Hepatocyte (in vitro differentiated cells): ENCODE measurements around the gene PYGM. TPM values are rescaled to one million over a fixed set of nuclear protein-coding genes. Genes with fewer than 3 reads are reported as not detected.

Source experiments
- DNase-seq: peaks from one replicate; pipeline ENCODE4 v3.0.0-alpha.2; 2016; ENCODE audit warnings: low spot score
- H2AFZ ChIP-seq: fragments of 200-600 bp; sonication (generic); 2 replicates; pipeline ENCODE4 v1.6.0; 2016; ENCODE audit warnings: antibody characterized with exemption, mild to moderate bottlenecking
- H3K27ac ChIP-seq: fragments of 200-600 bp; sonication (generic); 2 replicates; pipeline ENCODE4 v1.5.1; 2016; ENCODE audit warnings: mild to moderate bottlenecking
- H3K27me3 ChIP-seq: fragments of 200-600 bp; sonication (generic); 2 replicates; pipeline ENCODE4 v1.6.1; 2016
- H3K36me3 ChIP-seq: fragments of 200-600 bp; sonication (generic); replicated peaks from 2 replicates; pipeline ENCODE4 v1.5.1; 2016; ENCODE audit warnings: low read depth; ENCODE audit not compliant: insufficient read depth
- H3K4me1 ChIP-seq: fragments of 200-600 bp; sonication (generic); 2 replicates; pipeline ENCODE4 v1.5.1; 2016; ENCODE audit warnings: mild to moderate bottlenecking, moderate library complexity; ENCODE audit not compliant: insufficient read depth
- H3K4me2 ChIP-seq: fragments of 200-600 bp; sonication (generic); 2 replicates; pipeline ENCODE4 v1.6.0; 2016
- H3K4me3 ChIP-seq: fragments of 200-600 bp; sonication (generic); 2 replicates; pipeline ENCODE4 v1.5.1; 2016; ENCODE audit warnings: mild to moderate bottlenecking
- H3K79me2 ChIP-seq: fragments of 200-600 bp; sonication (generic); 2 replicates; pipeline ENCODE4 v1.6.0; 2017; ENCODE audit warnings: mild to moderate bottlenecking
- H3K9me2 ChIP-seq: fragments of 200-600 bp; sonication (generic); replicated peaks from 2 replicates; pipeline ENCODE4 v1.6.0; 2017; ENCODE audit warnings: mild to moderate bottlenecking; ENCODE audit not compliant: insufficient read depth
- H3K9me3 ChIP-seq: fragments of 200-600 bp; sonication (generic); 2 replicates; pipeline ENCODE4 v1.5.1; 2016; ENCODE audit warnings: low read depth, mild to moderate bottlenecking
- H4K20me1 ChIP-seq: fragments of 200-600 bp; sonication (generic); 2 replicates; pipeline ENCODE4 v1.6.0; 2016; ENCODE audit warnings: mild to moderate bottlenecking; ENCODE audit not compliant: insufficient read depth, poor library complexity, severe bottlenecking
- CTCF ChIP-seq: fragments of 200-600 bp; sonication (generic); IDR thresholded peaks from 2 replicates; pipeline ENCODE4 v1.5.1; 2016; ENCODE audit warnings: antibody characterized with exemption, mild to moderate bottlenecking; ENCODE audit not compliant: poor library complexity
- EZH2 ChIP-seq: fragments of 200-600 bp; sonication (generic); IDR thresholded peaks from 2 replicates; pipeline ENCODE4 v1.6.1; 2016; ENCODE audit warnings: antibody characterized with exemption, mild to moderate bottlenecking, borderline replicate concordance
- EZH2phosphoT487 ChIP-seq: fragments of 200-600 bp; sonication (generic); IDR thresholded peaks from one replicate; pipeline ENCODE4 v1.6.1; 2018; ENCODE audit warnings: antibody characterized with exemption, mild to moderate bottlenecking, low read depth, moderate library complexity; ENCODE audit not compliant: unreplicated experiment, severe bottlenecking
- WGBS: methylation state at CpG from one replicate; pipeline ENCODE4 v1.1.6; 2016; ENCODE audit warnings: low lambda C conversion rate; ENCODE audit errors: missing lambda C conversion rate; 5-methylcytosine and 5-hydroxymethylcytosine counted together
- polyA plus RNA-seq: library from polyadenylated mRNA; unstranded; fragments of >200 nt; fragmentation: Nextera tagmentation; extraction: Ambion mirVana; gene quantifications from 2 replicates; pipeline ENCODE4 v1.2.1, GENCODE V29; 2016
- total RNA-seq: library from RNA; depleted of rRNA; stranded (reverse); fragments of >200 nt; gene quantifications from 2 replicates; pipeline ENCODE4 v1.2.3, GENCODE V29; 2014

The PYGM gene
- total and polyA plus RNA-seq, 2 experiments from 2014 or later = 1.9 to 4.0 TPM

GRCh38 chr11:64801561-64802369 lies 42.0 kb upstream of the PYGM start:
- peak overlapping the region; percentile 94 for H3K4me2 ChIP-seq
- no peaks in the 10 kb centered on the region for H3K36me3 ChIP-seq
- peaks cover 20% of the 10 kb centered on the region for H3K4me1 ChIP-seq
- H3K4me3 ChIP-seq = no peak overlapping the region
- no peaks in the 10 kb centered on the region for H3K9me3 ChIP-seq
- 71% methylated on average over 10 of the region's 13 CpGs for WGBS
- H4K20me1 ChIP-seq = no peaks in the 10 kb centered on the region
- peak overlapping the region; percentile 69 for H3K27ac ChIP-seq
- H3K9me2 ChIP-seq = no peaks in the 10 kb centered on the region
- no peak overlapping the region for H2AFZ ChIP-seq
- TF ChIP-seq EZH2phosphoT487 (no peak), CTCF (no peak), EZH2 (no peak)
- no peak for DNase-seq
- no peaks in the 10 kb centered on the region for H3K27me3 ChIP-seq
- no peaks in the 10 kb centered on the region for H3K79me2 ChIP-seq

- Histone ChIP-seq H3K9me2 (no peaks in the 10 kb centered on the region), H3K36me3 (no peaks in the 10 kb centered on the region), H4K20me1 (no peaks in the 10 kb centered on the region), H3K4me3 (no peak overlapping the region), H3K4me1 (peaks cover 20% of the 10 kb centered on the region), H3K79me2 (no peaks in the 10 kb centered on the region), H3K9me3 (no peaks in the 10 kb centered on the region), H3K27ac (no peak overlapping the region), H2AFZ (no peak overlapping the region), H3K27me3 (no peaks in the 10 kb centered on the region), H3K4me2 (no peak overlapping the region)
- WGBS = 95% methylated on average over 9 of the region's 9 CpGs
- TF ChIP-seq EZH2phosphoT487 (no peak), EZH2 (no peak), CTCF (no peak)
- no peak for DNase-seq
These were observed 41.3 kb upstream of the PYGM start for GRCh38 chr11:64801158-64801464.

DNA sequence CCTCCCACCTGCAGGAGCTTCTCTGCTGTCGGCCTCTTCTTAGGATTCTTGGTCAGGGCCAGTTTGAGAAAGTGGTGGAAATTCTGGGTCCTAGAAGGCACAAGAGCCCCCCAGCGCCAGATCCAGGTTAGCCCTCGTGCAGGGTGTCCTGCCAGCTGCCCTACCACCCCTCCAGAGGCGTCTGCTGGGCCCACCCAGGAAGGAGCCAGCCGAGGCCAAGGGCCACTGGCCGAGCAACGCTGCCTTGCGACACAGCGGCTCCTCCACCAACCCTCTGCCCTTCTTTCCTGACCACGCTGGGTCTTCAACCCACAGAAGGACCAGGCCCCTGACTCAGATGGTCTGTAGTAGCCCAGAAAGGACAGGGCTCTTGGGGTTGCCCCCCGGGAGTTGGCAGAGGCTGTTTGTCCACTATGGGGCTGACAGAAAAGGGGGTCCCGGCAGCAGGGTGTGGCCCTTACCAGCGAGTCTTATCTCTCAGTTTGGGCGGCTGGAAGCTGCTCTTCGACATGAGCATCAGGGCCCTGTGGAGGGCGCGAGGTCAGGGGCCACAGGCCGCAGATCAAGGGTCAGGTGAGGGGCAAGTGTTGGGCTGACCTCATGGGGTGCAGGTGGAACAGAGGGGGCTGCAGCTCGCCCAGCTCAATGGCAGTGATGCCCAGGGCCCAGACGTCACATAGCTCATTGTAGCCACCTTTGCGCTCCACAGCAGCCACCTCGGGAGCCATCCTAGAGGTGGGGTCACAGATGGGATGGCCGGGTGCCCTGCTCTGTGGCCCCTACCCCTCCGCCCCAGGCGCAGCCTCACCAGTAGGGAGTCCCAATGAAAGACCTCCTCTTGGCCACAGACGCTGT lies 40.8 kb upstream of the PYGM start:
- Histone ChIP-seq H3K36me3 (no peaks in the 10 kb centered on the region), H3K27me3 (no peaks in the 10 kb centered on the region), H2AFZ (no peak overlapping the region), H3K27ac (no peak overlapping the region), H3K9me3 (no peaks in the 10 kb centered on the region), H3K4me2 (no peak overlapping the region), H3K4me3 (no peak overlapping the region), H4K20me1 (no peaks in the 10 kb centered on the region), H3K9me2 (no peaks in the 10 kb centered on the region), H3K4me1 (peaks cover 20% of the 10 kb centered on the region), H3K79me2 (no peaks in the 10 kb centered on the region)
- no peak for DNase-seq
- 92% methylated on average over 25 of the region's 26 CpGs for WGBS
- TF ChIP-seq EZH2phosphoT487 = no peak
- TF ChIP-seq EZH2 = no peak
- TF ChIP-seq CTCF = no peak
